Measurements from ENCODE around the gene PRSS2.
"Not testable (repeated sequence)": the region's sequence is repeated elsewhere in the genome, so short reads cannot be mapped to it uniquely, and the experiment has no call there.

- TF ChIP-seq EP300 (IDR thresholded peaks at IDR 0.05; ENCODE audit: low read length); POLR2A (conservative IDR thresholded peaks at IDR 0.05); ESRRA (IDR thresholded peaks at IDR 0.05; ENCODE audit: borderline replicate concordance, low read depth); HOMEZ (CRISPR knock-in tag; IDR thresholded peaks at IDR 0.05); HDAC6 (IDR thresholded peaks at IDR 0.05; ENCODE audit: low read depth, low read length); SRSF1 (IDR thresholded peaks at IDR 0.05; ENCODE audit: low read depth, low read length): not testable (repeated sequence)
Measured at GRCh38 chr7:142761606-142762005, 9.2 kb upstream of the PRSS2 start.

All from K562 (cell line).